ENCODE data around the gene GPRIN1.

The GPRIN1 gene

GRCh38 chr5:176643491-176644219 lies 33.7 kb upstream of the GPRIN1 start:
- no peak for DNase-seq (ENCODE audit: low read depth)

- DNase-seq (ENCODE audit: low read depth) = no peak
Measured at GRCh38 chr5:176642675-176643490, 32.9 kb upstream of the GPRIN1 start.

GRCh38 chr5:176640616-176641015 lies 30.7 kb upstream of the GPRIN1 start:
- no peak for DNase-seq (ENCODE audit: low read depth)

GRCh38 chr5:176639981-176640380 lies 30.0 kb upstream of the GPRIN1 start:
- DNase-seq (ENCODE audit: low read depth) = no peak

GRCh38 chr5:176639208-176639607 lies 29.3 kb upstream of the GPRIN1 start:
- no peak for DNase-seq (ENCODE audit: low read depth)

- DNase-seq (ENCODE audit: low read depth) = no peak
Measured at GRCh38 chr5:176638437-176638836, 28.5 kb upstream of the GPRIN1 start.

- DNase-seq (ENCODE audit: low read depth) = no peak
Measured at GRCh38 chr5:176637556-176637955, 27.6 kb upstream of the GPRIN1 start.

GRCh38 chr5:176636426-176636825 lies 26.5 kb upstream of the GPRIN1 start:
- DNase-seq (ENCODE audit: low read depth) = no peak

- DNase-seq (ENCODE audit: low read depth) = no peak
Measured at GRCh38 chr5:176633598-176633997, 23.6 kb upstream of the GPRIN1 start.

GRCh38 chr5:176632745-176633144 lies 22.8 kb upstream of the GPRIN1 start:
- no peak for DNase-seq (ENCODE audit: low read depth)

- DNase-seq (ENCODE audit: low read depth) = no peak
Measured at GRCh38 chr5:176631383-176632200, 21.6 kb upstream of the GPRIN1 start.

- no peak for DNase-seq (ENCODE audit: low read depth)
Measured at GRCh38 chr5:176630681-176631222, 20.8 kb upstream of the GPRIN1 start.

- peak; percentile 54 for DNase-seq (ENCODE audit: low read depth)
Measured at GRCh38 chr5:176629853-176630680, 20.1 kb upstream of the GPRIN1 start, which contains the start of the genes EIF4E1B and SNCB. Gene EIF4E1B, plus strand, starts transcription at chr5:176630675. Its CDS starts 12,113 bp downstream, at chr5:176642788. Gene SNCB, minus strand, starts transcription at chr5:176630534. Its CDS starts 880 bp downstream, at chr5:176629654.

- no peak for DNase-seq (ENCODE audit: low read depth)
Measured at GRCh38 chr5:176629317-176629852, 19.4 kb upstream of the GPRIN1 start.

- no peak for DNase-seq (ENCODE audit: low read depth)
Measured at GRCh38 chr5:176628406-176629228, 18.7 kb upstream of the GPRIN1 start.

- no peak for DNase-seq (ENCODE audit: low read depth)
Measured at GRCh38 chr5:176627582-176627981, 17.6 kb upstream of the GPRIN1 start.

GRCh38 chr5:176626876-176627236 lies 16.9 kb upstream of the GPRIN1 start:
- DNase-seq (ENCODE audit: low read depth) = no peak

GRCh38 chr5:176625966-176626875 lies 16.3 kb upstream of the GPRIN1 start:
- DNase-seq (ENCODE audit: low read depth) = no peak

GRCh38 chr5:176625512-176625911 lies 15.6 kb upstream of the GPRIN1 start:
- no peak for DNase-seq (ENCODE audit: low read depth)
